WTC11 (cell line): Measurements from ENCODE around the gene NRXN3. TPM values are rescaled to one million over a fixed set of nuclear protein-coding genes. Genes with fewer than 3 reads are reported as not detected.

Experiments
- ATAC-seq: fragments of 200-7000 bp; cut with Tn5 transposase; 2 replicates; pipeline ENCODE4 v1.10.0; 2021; ENCODE audit warnings: mild to moderate bottlenecking, moderate library complexity
- CTCF ChIA-PET: fragments of 300-600 bp; sonication (Branson Sonifier 250); formaldehyde crosslinking; loops from one replicate; lab custom pipeline; 2021; ENCODE audit warnings: antibody characterized with exemption; lab: Charles Lee
- POLR2A ChIA-PET: fragments of 350-600 bp; sonication (Branson Sonifier 250); formaldehyde crosslinking; loops from one replicate; lab custom pipeline; 2021; ENCODE audit warnings: antibody characterized with exemption; lab: Charles Lee
- DNase-seq: peaks from one replicate; pipeline ENCODE4 v3.0.0; 2021; ENCODE audit warnings: low spot score
- H3K27ac Mint-ChIP-seq: 2 replicates; pipeline ENCODE4 v1.8.0; 2021; ENCODE audit warnings: mixed read lengths
- H3K27me3 Mint-ChIP-seq: 2 replicates; pipeline ENCODE4 v1.8.0; 2021; ENCODE audit warnings: low read depth, mild to moderate bottlenecking, moderate library complexity, mixed read lengths
- H3K36me3 Mint-ChIP-seq: 2 replicates; pipeline ENCODE4 v1.8.0; 2021; ENCODE audit warnings: mixed read lengths
- H3K4me1 Mint-ChIP-seq: 2 replicates; pipeline ENCODE4 v1.8.0; 2022; ENCODE audit warnings: mixed read lengths
- H3K4me3 Mint-ChIP-seq: 2 replicates; pipeline ENCODE4 v1.8.0; 2021; ENCODE audit warnings: mild to moderate bottlenecking, moderate library complexity, mixed read lengths
- H3K9me3 Mint-ChIP-seq: 2 replicates; pipeline ENCODE4 v1.8.0; 2021; ENCODE audit warnings: mixed read lengths
- CTCF ChIP-seq: fragments of 200-600 bp; IDR thresholded peaks from 2 replicates; pipeline ENCODE4 v1.8.0; 2022; ENCODE audit warnings: antibody characterized with exemption
- E2F4 ChIP-seq: sonication (generic); formaldehyde crosslinking; IDR thresholded peaks from 2 replicates; pipeline ENCODE4 v1.8.1; 2022; ENCODE audit warnings: low read depth, mild to moderate bottlenecking, moderate library complexity, missing genetic modification reagents, borderline replicate concordance
- HMGXB4 ChIP-seq: sonication (generic); formaldehyde crosslinking; IDR thresholded peaks from 2 replicates; pipeline ENCODE4 v1.8.1; 2023; ENCODE audit warnings: mild to moderate bottlenecking, moderate library complexity, missing genetic modification reagents
- IRF1 ChIP-seq: sonication (generic); formaldehyde crosslinking; IDR thresholded peaks from 2 replicates; pipeline ENCODE4 v1.8.0; 2023; ENCODE audit warnings: missing genetic modification reagents
- JUN ChIP-seq: sonication (generic); formaldehyde crosslinking; IDR thresholded peaks from 2 replicates; pipeline ENCODE4 v1.8.0; 2023; ENCODE audit warnings: mild to moderate bottlenecking, missing genetic modification reagents
- KAT7 ChIP-seq: sonication (generic); formaldehyde crosslinking; IDR thresholded peaks from 2 replicates; pipeline ENCODE4 v1.8.1; 2023; ENCODE audit warnings: missing genetic modification reagents, mild to moderate bottlenecking, borderline replicate concordance
- NR2C2 ChIP-seq: sonication (generic); formaldehyde crosslinking; IDR thresholded peaks from 2 replicates; pipeline ENCODE4 v1.8.0; 2022; ENCODE audit warnings: mild to moderate bottlenecking, missing genetic modification reagents
- PREB ChIP-seq: sonication (generic); formaldehyde crosslinking; IDR thresholded peaks from 2 replicates; pipeline ENCODE4 v1.8.1; 2022; ENCODE audit warnings: mild to moderate bottlenecking, missing genetic modification reagents, moderate library complexity, borderline replicate concordance
- TEAD1 ChIP-seq: sonication (generic); formaldehyde crosslinking; IDR thresholded peaks from 2 replicates; pipeline ENCODE4 v1.8.0; 2022; ENCODE audit warnings: mild to moderate bottlenecking, missing genetic modification reagents
- ZBTB21 ChIP-seq: sonication (generic); formaldehyde crosslinking; IDR thresholded peaks from 2 replicates; pipeline ENCODE4 v1.8.1; 2023; ENCODE audit warnings: mild to moderate bottlenecking, missing genetic modification reagents, borderline replicate concordance
- ZNF281 ChIP-seq: sonication (generic); formaldehyde crosslinking; IDR thresholded peaks from 2 replicates; pipeline ENCODE4 v1.8.0; 2023; ENCODE audit warnings: mild to moderate bottlenecking, missing genetic modification reagents
- ZSCAN18 ChIP-seq: fragments of 250-450 bp; sonication (Bioruptor Pico); IDR thresholded peaks from 2 replicates; pipeline ENCODE4 v2.1.2; 2022; ENCODE audit warnings: mild to moderate bottlenecking, moderate library complexity
- total RNA-seq: library from RNA; stranded (reverse); gene quantifications from 3 replicates; pipeline ENCODE4 v1.2.3, GENCODE V29; 2021

Gene NRXN3
- total RNA-seq, 1 experiment from 2014 or later, result 3.0 TPM

- TF ChIP-seq ZNF281 (CRISPR knock-in tag) (no peak), E2F4 (CRISPR knock-in tag) (no peak), CTCF (no peak), HMGXB4 (CRISPR knock-in tag) (no peak), KAT7 (CRISPR knock-in tag) (no peak)
Observed at GRCh38 chr14:78302841-78303240, 132.7 kb downstream of the NRXN3 start (continued).

- TF ChIP-seq ZSCAN18 (no peak), IRF1 (no peak), PREB (CRISPR knock-in tag) (no peak), NR2C2 (no peak), JUN (CRISPR knock-in tag) (no peak)
- DNase-seq (no peak), ATAC-seq (no peak)
- Mint-ChIP-seq H3K9me3 (no peaks in the 10 kb centered on the region), H3K4me3 (no peak overlapping the region), H3K27ac (no peak overlapping the region), H3K36me3 (no peaks in the 10 kb centered on the region), H3K27me3 (no peaks in the 10 kb centered on the region), H3K4me1 (peaks cover 12% of the 10 kb centered on the region)
- ChIA-PET POLR2A (interaction anchor here (0.6 kb wide), 1 partner anchor 137 kb away, joined by 7 read pairs; no protein-coding TSS in a partner anchor), CTCF (interaction anchor here (0.7 to 0.9 kb wide), 2 partner anchors 259 to 986 kb away, joined by 3 to 5 read pairs; no protein-coding TSS in a partner anchor)
Observed at GRCh38 chr14:78307671-78308070, 137.5 kb downstream of the NRXN3 start.

- H3K4me1 Mint-ChIP-seq, result peaks cover 8% of the 10 kb centered on the region
- H3K9me3 Mint-ChIP-seq, result no peaks in the 10 kb centered on the region
- ATAC-seq, result no peak
- TF ChIP-seq TEAD1 (CRISPR knock-in tag) (no peak), ZBTB21 (no peak)
- TF ChIP-seq, all 79 proteins: peak for 0
- no peak for DNase-seq
- H3K27ac Mint-ChIP-seq, result no peak overlapping the region
- H3K4me3 Mint-ChIP-seq, result no peak overlapping the region
- no peaks in the 10 kb centered on the region for H3K36me3 Mint-ChIP-seq
- ChIA-PET CTCF (interaction anchor here (0.9 kb wide), 1 partner anchor 258 kb away, joined by 5 read pairs; no protein-coding TSS in a partner anchor), POLR2A (no interaction called here)
- no peaks in the 10 kb centered on the region for H3K27me3 Mint-ChIP-seq
Observed at GRCh38 chr14:78308079-78308478, 137.9 kb downstream of the NRXN3 start.
